NCI-H524 (cell line): ENCODE data around the gene TBC1D8.
A peak's percentile ranks its signal among the peaks of the same experiment; 100 is the strongest.

Source experiments
- DNase-seq, 2 experiments: peaks; one replicate each; lab custom pipeline; 2025; lab: John Stamatoyannopoulos, UW

TBC1D8 gene

DNA sequence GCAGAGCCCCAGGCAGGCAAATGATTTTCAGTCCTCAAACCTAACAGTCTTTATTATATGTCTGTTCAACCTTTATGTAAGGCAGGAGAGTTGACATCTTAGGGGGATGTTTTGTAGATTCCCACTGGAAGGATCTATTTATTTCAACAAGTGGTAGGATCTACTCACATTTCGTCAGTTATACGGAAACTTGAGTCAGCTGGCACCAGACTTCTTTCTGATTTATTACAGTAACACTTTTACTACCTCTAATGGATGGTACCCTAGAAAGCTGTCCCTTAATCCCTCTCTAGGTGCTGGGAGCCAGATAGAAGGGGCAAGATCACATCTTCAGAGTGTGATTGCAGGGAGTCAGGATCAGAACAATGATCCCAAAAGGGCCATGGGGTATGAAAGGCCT lies 151.2 kb downstream of the TBC1D8 start:
- no peak for DNase-seq

DNA sequence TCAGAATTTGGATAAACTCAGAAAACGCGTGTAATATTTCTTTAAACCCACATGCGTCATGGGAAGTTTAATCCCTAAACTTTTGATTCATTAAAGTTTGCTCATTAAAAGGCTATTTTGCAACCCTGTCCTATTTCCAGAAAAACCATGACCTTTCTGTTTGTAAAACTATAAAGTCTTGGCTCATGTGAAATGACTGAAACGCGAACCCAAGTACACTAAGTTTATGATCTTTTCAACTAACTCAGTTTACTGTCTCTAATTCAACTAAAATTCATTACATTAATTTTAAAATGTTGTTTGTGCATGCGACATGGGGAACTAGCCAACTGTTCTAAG lies 153.0 kb downstream of the TBC1D8 start:
- no peak for DNase-seq

GRCh38 chr2:100997509-100998234 lies 153.5 kb downstream of the TBC1D8 start:
- no peak for DNase-seq

DNA sequence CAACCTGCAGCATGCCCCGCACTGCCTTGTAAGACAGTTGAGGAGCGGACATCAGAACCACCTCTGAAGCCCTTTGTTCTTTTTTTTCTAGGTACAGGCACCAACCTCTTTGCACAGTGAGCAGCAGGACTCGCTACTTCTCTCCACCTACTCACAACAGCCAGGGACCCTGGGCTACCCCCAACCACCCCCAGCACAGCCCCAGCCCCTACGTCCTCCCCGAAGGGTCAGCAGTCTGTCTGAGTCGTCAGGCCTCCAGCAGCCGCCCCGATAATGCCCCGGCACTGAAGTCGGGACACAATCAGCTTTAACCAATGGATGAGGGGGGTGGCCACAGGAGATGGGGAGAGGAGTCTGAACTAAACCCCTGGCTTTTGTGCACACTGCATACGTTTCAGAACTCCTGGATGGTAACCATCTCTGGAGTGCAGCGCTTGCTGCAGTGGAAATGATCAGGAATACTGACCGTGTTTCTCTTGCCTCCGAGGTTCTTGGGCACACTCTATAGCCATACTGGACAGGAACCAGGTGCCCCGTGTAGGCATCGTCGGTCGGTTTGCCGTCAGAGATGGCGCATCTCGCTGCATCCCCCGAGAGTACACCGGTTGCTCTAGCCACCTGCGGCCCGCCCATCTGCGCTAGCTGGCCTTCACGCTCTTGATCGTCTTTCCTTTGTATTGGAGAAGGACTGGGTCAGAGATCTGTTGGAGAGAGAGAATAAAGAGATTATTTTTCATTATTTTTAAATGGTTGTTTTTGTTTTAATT lies 155.7 kb downstream of the TBC1D8 start:
- no peak for DNase-seq

- DNase-seq = no peak
These were observed 157.9 kb downstream of the TBC1D8 start for GRCh38 chr2:100993294-100993693.

DNA sequence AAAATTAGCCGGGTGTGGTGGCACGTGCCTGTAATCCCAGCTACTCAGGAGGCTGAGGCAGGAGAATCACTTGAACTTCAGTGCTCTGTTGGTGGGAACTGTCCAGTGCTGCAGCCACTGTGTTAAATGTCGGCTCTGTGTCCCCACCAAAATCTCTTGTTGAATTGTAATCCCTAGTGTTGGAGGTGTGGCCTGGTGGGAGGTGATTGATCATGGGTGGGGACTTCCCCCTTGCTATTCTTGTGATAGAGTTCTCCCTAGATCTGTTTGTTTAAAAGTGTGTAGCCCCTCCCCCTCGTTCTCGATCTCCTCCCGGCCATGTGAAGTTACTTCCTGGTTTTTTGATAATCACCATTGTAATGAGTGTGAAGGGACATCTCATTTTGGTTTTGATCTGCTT lies 158.9 kb downstream of the TBC1D8 start:
- no peak for DNase-seq

DNA sequence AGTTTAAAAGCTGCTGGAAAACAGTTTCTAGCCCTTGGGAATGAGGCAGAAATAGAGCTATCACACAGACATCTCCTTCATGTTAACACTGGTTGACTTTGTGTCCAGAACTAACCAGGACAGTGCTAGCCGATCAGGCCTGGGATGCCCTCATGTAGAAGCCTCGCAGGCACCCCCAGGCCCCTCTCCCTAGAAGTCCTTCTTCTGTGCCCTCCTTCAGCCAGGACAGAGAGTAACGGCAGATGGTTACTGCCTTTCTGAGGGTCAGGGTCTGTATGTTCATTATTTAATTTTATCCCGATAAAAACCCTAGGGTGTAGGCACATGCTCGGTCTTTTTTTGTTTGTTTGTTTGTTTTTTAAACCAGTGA lies 159.8 kb downstream of the TBC1D8 start:
- no peak for DNase-seq

GRCh38 chr2:100990650-100991403 lies 160.4 kb downstream of the TBC1D8 start:
- DNase-seq = no peak

GRCh38 chr2:100990166-100990565 lies 161.0 kb downstream of the TBC1D8 start:
- DNase-seq = no peak

GRCh38 chr2:100989666-100990065 lies 161.5 kb downstream of the TBC1D8 start:
- no peak for DNase-seq

- DNase-seq = no peak
These were observed 162.4 kb downstream of the TBC1D8 start for GRCh38 chr2:100988630-100989417.

DNA sequence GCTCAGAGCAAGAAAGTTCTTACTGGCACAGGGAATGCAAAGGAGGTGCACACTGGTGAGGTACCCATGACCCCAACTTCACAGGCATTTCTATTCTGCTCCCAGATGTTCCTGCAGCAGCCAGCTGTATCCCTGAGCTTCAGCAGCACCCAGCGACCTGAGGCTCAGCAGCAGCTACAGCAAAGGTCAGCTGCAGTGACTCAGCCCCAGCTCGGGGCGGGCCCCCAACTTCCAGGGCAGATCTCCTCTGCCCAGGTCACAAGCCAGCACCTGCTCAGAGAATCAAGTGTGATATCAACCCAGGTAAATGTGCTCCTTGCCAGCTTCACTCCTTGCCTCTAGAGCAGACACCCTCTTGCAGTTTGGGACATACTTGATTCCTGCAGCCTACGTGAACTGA lies 163.2 kb downstream of the TBC1D8 start:
- no peak for DNase-seq

DNA sequence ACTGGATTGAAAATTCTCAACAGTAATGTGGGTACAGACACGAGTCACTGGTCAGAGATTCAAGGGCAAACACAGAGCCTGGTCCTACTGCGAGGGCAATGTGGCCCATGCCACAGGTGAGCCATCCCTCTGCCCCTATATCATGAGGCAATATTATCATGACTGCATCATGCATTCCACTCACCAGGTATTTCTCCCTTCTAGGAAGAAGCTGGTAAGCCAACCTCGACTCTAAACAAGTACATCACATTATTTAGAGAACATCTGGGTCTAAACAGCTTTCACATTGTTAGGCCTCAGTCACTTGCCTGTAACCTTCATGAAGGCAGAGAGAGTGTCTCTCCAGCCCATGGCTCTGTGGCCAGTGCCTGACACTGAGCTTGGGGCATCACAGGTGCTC lies 163.6 kb downstream of the TBC1D8 start:
- DNase-seq = no peak

- DNase-seq = peak; percentile 72 to 89
These were observed 165.0 kb downstream of the TBC1D8 start for GRCh38 chr2:100986157-100986556.

- DNase-seq = peak; percentile 29 to 59
These were observed 166.3 kb downstream of the TBC1D8 start for GRCh38 chr2:100984892-100985307.

DNA sequence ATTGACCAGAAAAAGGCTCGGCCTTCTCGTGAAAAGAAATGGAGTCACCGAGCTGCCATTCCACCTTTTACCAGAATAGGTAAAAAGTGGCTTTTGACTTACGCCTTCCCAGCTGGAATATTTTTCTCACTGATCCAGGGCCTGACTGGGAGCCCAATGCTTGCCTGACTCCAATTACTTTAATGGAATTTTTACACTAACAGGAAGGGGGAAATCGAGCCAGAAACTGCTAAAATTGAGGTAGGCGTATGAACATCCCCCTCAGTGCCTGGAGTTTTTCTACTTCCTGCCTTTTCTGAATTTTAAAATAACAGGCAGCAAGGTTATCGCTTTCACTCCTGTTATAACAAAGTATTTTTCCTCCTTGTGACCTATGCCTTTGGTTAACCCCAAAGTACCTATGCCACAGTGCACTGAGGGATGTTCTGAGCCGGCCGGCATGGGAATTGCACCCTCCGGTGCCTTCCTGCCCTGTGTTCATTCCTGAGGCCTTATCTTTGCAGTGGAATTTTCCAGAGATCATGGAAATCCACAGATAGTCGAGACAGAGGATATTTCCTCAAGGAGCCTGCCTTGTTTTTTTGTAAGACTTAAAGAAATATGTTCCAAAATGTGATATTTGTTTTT lies 167.4 kb downstream of the TBC1D8 start:
- DNase-seq = no peak

DNA sequence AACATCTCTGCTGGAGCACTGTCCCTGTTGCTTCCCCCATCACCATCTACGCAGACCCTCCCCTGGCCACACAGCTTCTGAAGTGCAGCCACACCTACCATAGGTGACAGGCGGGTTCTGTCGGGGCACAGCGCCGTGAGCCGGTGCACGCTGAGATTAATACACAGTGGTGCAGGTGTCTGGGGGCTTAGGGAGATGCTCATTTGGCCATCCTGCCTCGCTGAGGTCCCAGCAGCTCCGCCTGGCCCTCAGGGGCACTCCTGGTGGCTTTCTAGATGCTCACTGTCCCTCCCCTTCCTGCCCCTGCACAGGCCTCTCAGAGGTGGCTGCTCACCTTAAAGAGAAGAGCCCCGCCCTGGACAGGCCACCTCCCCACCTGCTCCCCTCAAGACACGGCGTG lies 168.0 kb downstream of the TBC1D8 start:
- no peak for DNase-seq

- DNase-seq = peak in 1 of 2 experiments; percentile 3
These were observed 168.7 kb downstream of the TBC1D8 start for GRCh38 chr2:100982431-100982861.

DNA sequence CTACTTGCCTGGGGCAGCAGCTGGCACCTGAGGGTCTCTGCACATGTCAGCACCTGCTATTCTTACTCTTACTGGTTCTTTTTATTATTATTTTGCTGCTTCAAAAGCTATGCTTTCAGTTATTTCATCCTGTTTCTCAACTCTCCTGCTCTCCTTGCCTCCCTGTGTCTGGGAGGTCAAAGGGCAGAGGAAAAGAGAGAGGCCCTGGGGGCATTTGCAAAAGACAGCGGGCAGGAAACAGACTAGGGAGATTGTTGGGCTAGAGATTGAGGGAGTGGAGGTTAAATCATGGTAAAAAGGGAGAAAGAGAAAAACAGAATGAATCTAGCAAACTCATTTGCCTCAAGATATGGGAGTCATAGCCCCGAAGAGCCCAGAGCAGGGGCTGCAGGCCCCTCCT lies 170.2 kb downstream of the TBC1D8 start:
- no peak for DNase-seq

DNA sequence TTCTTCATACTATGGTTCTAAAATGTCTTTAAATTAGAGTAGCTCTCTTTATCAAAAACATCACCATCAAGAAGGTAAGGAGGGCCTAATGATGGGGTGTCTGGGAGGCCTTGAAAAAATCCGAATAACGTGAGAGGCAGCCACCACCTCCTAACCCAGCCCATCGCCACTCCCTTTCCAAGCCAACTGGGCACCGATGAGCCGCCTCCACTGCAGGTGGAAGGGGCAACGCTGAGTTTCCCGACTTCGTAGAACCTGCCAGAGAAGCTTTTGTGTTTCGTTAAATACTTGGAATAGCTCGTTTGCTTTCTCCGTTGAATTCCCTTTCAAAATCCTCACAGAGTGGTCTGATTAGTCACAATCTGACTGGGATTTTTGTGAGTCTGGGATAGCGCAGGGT lies 171.1 kb downstream of the TBC1D8 start:
- DNase-seq = no peak

- DNase-seq = peak; percentile 56 to 73
These were observed 172.5 kb downstream of the TBC1D8 start for GRCh38 chr2:100978582-100979191.
